GM12878 (cell line): ENCODE measurements around the gene DNMT3A.
A peak's percentile ranks its signal among the peaks of the same experiment; 100 is the strongest.

ENCODE experiments used
- ATF2 ChIP-seq: IDR thresholded peaks from 2 replicates; pipeline ENCODE4 v1.6.1; 2012; ENCODE audit warnings: low read length, inconsistent platforms
- CHD4 ChIP-seq: fragments of 200-600 bp; sonication (generic); IDR thresholded peaks from 2 replicates; pipeline ENCODE4 v1.6.1; 2016; ENCODE audit warnings: mild to moderate bottlenecking
- EED ChIP-seq: sonication (generic); IDR thresholded peaks from 2 replicates; pipeline ENCODE4 v1.6.1; 2016; ENCODE audit warnings: antibody characterized with exemption, low read depth
- ESRRA ChIP-seq: IDR thresholded peaks from 2 replicates; pipeline ENCODE4 v1.6.1; 2012; ENCODE audit warnings: mild to moderate bottlenecking, low read length, improper control_type of control experiment
- POLR2A ChIP-seq: IDR thresholded peaks from 2 replicates; pipeline ENCODE4 v1.6.1; 2011; ENCODE audit warnings: low read depth, mild to moderate bottlenecking, low read length
- RAD21 ChIP-seq: IDR thresholded peaks from 2 replicates; pipeline ENCODE4 v1.6.1; 2011; ENCODE audit warnings: mild to moderate bottlenecking, low read depth, low read length, moderate library complexity; ENCODE audit not compliant: insufficient read depth
- RCOR1 ChIP-seq: conservative IDR thresholded peaks from 2 replicates; pipeline ENCODE4 v1.6.1; 2012; ENCODE audit warnings: low read depth, low read length, improper control_type of control experiment
- SP1 ChIP-seq: IDR thresholded peaks from one replicate; pipeline ENCODE4 v1.6.1; 2011; ENCODE audit warnings: low read depth, low read length
- SREBF2 ChIP-seq: IDR thresholded peaks from 2 replicates; pipeline ENCODE4 v1.6.1; 2012; ENCODE audit warnings: mild to moderate bottlenecking, low read length
- TARDBP ChIP-seq: IDR thresholded peaks from 2 replicates; pipeline ENCODE4 v1.6.1; 2016; ENCODE audit warnings: borderline replicate concordance
- TF ChIP-seq, protein P1 (sequence below), 3 experiments: IDR thresholded peaks in 2 of 3; conservative IDR thresholded peaks in 1 of 3; 2 replicates each; pipeline ENCODE4 v1.5.1; 2011; ENCODE audit warnings: low read depth in 3 of 3, low read length in 3 of 3, mild to moderate bottlenecking in 3 of 3, control low read depth in 2 of 3, moderate library complexity in 2 of 3, inconsistent platforms in 1 of 3, mixed read lengths in 1 of 3; ENCODE audit not compliant: control insufficient read depth in 2 of 3, insufficient read depth in 1 of 3; ENCODE audit errors: extremely low read depth in 1 of 3
- TF ChIP-seq, protein P2 (sequence below): IDR thresholded peaks from 2 replicates; pipeline ENCODE4 v1.6.1; 2011; ENCODE audit warnings: borderline replicate concordance, low read depth, mild to moderate bottlenecking, moderate library complexity, low read length; ENCODE audit not compliant: insufficient read depth, poor library complexity, severe bottlenecking
- TF ChIP-seq, protein P3 (sequence below): fragments of 450-650 bp; IDR thresholded peaks from 2 replicates; pipeline ENCODE4 v1.6.1; 2017; ENCODE audit warnings: antibody characterized with exemption, mild to moderate bottlenecking, moderate library complexity

DNA sequence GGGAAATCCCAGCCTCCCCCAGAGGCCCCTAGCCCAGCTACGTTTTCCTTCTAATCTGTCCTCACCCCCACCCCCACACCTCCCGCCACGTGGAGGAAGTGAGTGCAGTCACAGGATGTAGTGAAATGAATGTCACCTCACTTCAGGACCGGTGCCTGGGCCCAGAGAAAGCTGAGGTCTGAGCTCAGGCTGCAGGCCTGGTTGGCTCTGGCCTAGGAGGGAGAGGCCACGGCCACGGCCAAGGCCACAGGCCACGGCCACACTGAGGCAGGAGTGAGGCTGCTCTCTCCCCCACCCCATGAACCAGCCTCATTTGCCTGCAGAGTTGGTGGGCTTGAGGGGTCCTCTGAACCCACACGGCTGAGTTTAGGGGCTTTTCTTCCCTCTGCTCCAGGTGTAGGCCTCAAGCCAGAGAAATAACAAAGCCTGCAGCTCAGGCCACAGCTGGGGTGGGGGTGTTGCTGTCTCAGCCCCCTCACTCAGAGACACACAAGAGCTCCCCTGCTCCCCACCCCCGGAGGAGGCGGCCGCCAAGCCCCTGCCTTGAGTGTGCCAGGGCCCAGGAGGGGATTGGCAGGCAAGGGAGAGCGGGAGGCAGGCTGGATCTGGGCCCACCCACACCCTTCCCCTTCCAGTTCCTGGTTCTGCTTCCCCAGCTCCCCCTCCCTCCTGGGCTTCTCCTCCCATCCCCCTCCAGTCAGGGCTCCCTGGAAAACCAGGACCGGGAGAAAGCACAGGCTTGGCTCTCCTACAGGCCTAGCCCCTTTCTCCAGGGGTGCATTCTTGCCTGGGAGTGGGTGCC, 27.0 kb downstream of the DNMT3A start:
- TF ChIP-seq, protein P1, sequence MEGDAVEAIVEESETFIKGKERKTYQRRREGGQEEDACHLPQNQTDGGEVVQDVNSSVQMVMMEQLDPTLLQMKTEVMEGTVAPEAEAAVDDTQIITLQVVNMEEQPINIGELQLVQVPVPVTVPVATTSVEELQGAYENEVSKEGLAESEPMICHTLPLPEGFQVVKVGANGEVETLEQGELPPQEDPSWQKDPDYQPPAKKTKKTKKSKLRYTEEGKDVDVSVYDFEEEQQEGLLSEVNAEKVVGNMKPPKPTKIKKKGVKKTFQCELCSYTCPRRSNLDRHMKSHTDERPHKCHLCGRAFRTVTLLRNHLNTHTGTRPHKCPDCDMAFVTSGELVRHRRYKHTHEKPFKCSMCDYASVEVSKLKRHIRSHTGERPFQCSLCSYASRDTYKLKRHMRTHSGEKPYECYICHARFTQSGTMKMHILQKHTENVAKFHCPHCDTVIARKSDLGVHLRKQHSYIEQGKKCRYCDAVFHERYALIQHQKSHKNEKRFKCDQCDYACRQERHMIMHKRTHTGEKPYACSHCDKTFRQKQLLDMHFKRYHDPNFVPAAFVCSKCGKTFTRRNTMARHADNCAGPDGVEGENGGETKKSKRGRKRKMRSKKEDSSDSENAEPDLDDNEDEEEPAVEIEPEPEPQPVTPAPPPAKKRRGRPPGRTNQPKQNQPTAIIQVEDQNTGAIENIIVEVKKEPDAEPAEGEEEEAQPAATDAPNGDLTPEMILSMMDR (IDR thresholded peaks at IDR 0.05 in 2 of 3, conservative IDR thresholded peaks at IDR 0.05 in 1 of 3; ENCODE audit: control insufficient read depth in 2 of 3, extremely low read depth in 1 of 3, insufficient read depth in 1 of 3, low read depth in 3 of 3, low read length in 3 of 3) = no peak
- TF ChIP-seq TARDBP = peak; percentile 25; the same call in 1 of the 2 replicates
- TF ChIP-seq, protein P2, sequence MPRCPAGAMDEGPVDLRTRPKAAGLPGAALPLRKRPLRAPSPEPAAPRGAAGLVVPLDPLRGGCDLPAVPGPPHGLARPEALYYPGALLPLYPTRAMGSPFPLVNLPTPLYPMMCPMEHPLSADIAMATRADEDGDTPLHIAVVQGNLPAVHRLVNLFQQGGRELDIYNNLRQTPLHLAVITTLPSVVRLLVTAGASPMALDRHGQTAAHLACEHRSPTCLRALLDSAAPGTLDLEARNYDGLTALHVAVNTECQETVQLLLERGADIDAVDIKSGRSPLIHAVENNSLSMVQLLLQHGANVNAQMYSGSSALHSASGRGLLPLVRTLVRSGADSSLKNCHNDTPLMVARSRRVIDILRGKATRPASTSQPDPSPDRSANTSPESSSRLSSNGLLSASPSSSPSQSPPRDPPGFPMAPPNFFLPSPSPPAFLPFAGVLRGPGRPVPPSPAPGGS = no peak
- TF ChIP-seq POLR2A = peak; percentile 90
- peak; percentile 24 for TF ChIP-seq SP1
- no peak for TF ChIP-seq CHD4
- TF ChIP-seq RAD21 = no peak
- TF ChIP-seq RCOR1 = no peak
- no peak for TF ChIP-seq EED
- TF ChIP-seq ATF2 = no peak
- TF ChIP-seq, protein P3, sequence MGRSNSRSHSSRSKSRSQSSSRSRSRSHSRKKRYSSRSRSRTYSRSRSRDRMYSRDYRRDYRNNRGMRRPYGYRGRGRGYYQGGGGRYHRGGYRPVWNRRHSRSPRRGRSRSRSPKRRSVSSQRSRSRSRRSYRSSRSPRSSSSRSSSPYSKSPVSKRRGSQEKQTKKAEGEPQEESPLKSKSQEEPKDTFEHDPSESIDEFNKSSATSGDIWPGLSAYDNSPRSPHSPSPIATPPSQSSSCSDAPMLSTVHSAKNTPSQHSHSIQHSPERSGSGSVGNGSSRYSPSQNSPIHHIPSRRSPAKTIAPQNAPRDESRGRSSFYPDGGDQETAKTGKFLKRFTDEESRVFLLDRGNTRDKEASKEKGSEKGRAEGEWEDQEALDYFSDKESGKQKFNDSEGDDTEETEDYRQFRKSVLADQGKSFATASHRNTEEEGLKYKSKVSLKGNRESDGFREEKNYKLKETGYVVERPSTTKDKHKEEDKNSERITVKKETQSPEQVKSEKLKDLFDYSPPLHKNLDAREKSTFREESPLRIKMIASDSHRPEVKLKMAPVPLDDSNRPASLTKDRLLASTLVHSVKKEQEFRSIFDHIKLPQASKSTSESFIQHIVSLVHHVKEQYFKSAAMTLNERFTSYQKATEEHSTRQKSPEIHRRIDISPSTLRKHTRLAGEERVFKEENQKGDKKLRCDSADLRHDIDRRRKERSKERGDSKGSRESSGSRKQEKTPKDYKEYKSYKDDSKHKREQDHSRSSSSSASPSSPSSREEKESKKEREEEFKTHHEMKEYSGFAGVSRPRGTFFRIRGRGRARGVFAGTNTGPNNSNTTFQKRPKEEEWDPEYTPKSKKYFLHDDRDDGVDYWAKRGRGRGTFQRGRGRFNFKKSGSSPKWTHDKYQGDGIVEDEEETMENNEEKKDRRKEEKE = no peak
- no peak for TF ChIP-seq ESRRA
- TF ChIP-seq SREBF2 = no peak
